ENCODE measurements around the gene CCNH. TPM values are rescaled to one million over a fixed set of nuclear protein-coding genes. Genes with fewer than 3 reads are reported as not detected.
A peak's percentile ranks its signal among the peaks of the same experiment; 100 is the strongest.

The CCNH gene
- total RNA-seq, 2 donors from 2014 or later = 21.2 to 38.1 TPM

DNA sequence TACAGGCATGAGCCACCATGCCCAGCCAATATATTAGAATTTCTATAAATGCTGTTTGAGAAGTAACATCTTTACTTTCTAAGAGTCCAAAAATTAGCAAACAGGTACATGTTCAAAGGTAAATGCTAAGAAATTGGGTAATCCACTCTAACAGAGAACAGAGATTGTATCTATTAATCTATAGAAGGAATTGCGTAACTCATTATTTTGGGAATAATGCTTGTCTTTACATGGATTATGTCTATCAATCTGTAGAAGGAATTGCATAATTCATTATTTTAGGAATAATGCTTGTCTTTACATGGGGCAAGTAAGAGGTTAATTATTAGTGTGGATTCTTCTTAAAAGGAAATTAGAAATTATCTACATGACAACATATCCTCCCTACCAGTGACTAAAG lies 30.5 kb downstream of the CCNH start:
- DNase-seq (no peak), ATAC-seq (no peak)
- intact Hi-C loops (cut with DNase I) = no loop called here

DNA sequence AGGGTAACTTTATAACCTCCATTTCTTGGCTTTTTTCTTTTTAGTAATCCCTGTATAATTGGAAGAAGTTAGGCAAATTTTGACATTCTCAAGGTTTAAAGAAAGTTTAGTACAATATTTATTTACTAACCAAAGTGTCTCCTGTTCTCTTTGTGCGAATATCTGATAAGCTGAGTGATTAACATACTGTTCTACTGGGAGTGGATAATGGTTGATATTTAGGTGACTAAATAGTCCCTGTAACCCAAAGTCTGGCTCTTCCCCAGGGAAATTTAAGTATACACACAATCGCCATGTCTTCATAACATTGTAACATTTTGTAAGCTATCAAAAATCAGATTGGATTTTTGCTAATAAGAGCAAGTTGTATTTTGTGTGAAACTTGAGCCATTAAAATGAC lies 40.0 kb downstream of the CCNH start:
- intact Hi-C loops (cut with DNase I) = loop anchor here in 1 of 2 donors (10.0 kb wide), 1 partner anchor 108 kb away; the partner anchor contains the start of gene RASA1
- DNase-seq (no peak), ATAC-seq (no peak)

DNA sequence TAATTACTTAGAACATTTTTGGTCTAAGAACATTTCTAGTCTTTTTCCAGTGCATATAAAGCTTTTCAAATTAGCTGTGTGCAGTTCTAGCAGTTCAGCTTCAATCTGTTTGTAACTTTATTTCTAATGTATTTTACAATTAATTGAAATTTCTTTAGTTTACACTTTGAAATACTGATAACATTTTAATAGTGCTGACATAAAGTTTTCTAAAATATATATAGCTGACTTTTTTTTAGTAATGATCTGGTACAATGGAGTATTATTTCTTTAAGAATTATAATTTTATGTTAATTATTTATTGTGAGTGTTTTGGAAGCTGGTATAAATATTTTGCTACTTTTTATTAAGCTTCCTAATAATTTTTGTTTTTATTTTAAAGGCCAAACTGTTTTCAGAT lies 43.3 kb downstream of the CCNH start:
- no peak for ATAC-seq
- no peak for DNase-seq
- intact Hi-C loops (cut with DNase I) = no loop called here

DNA sequence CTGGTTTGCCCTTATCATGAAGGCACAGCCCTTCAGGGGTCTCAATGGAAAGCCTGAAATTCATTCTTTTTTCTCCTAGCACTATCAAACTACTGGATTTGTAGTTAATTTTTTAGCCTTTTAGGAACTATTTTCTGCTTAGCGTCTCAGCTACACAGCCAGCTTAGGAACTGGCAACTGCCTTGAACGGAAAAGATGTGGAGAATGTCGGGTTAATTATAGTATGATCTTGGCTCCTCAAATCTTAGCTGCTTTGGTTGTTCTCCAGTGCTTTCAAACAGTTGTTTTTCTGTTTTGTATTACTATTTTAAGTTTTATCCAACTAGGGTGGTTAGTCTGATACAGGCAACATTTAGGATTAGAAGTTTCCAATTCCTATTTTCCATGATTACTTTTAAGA lies 44.1 kb downstream of the CCNH start:
- intact Hi-C loops (cut with DNase I) = no loop called here
- ATAC-seq = no peak
- no peak for DNase-seq

DNA sequence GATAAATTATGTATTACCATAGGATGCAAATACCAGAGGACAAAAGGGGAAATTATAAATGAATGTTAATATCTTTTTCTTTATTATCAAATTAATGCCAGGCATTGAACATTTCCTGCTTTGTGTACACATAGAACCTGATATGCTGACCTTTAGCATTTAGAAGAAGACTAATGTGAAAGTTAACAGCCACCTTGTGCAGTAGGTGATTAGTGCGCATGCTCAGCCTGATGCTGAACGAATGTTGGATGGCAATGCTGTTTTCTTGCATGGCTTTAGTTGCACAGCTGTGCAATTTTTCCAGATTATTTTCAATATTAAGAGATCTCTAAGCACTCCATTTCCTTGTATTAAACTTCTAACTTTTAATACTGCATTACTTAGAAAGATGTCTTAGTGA lies 45.5 kb downstream of the CCNH start:
- ATAC-seq (no peak), DNase-seq (no peak)
- intact Hi-C loops (cut with DNase I) = no loop called here

DNA sequence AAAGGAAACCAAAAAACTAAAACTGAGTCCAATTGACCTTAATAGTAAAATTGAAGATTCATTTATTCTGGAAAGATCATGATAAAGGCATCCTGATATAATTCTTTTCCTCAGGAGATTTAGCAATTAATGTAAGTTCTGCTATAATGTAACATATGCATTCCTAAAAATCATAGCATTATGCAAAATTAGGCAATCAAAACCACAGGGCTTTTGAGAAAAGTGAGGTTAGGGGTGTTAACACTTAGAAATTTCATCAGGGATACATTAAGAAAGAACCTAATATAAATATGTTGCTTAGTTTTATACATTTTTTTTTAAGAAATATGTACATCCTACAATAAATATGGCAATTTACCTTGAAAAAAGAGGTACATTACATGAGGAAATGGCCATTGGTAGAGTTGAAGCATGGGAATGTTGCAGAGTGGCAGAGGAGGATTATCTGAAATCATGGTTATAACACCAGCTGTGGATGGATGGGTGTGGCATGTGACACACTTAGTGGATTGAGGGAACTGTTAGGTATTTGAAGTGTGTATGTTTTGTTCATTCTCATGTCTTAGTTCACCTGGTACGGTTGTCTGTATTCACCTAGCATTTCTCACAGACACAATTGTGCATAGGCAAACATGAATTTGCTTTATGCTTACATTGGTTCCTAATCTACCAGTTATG lies 51.1 kb downstream of the CCNH start:
- intact Hi-C loops (cut with DNase I) = no loop called here
- no peak for ATAC-seq
- no peak for DNase-seq

DNA sequence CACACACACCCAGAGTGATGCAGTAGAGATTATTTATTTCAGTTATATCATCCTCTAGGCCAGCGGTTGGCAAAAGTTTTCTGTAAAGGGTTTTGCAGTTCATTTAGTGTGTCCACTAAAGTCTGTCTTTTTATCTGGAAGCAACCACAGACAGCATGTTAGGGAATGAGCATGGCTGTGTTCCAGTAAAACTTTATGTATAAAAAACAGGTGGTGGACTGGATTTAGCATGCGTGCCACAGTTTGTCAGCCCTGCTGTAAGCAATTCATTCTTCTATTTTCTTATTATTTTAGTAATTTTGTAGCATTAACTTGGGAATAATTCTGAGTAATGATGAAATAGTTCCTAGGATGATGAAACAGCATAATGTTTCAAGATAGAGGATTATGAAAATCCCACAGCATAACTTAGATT lies 51.7 kb downstream of the CCNH start:
- intact Hi-C loops (cut with DNase I) = no loop called here
- peak in 1 of 2 donors; percentile 34 for ATAC-seq
- no peak for DNase-seq

DNA sequence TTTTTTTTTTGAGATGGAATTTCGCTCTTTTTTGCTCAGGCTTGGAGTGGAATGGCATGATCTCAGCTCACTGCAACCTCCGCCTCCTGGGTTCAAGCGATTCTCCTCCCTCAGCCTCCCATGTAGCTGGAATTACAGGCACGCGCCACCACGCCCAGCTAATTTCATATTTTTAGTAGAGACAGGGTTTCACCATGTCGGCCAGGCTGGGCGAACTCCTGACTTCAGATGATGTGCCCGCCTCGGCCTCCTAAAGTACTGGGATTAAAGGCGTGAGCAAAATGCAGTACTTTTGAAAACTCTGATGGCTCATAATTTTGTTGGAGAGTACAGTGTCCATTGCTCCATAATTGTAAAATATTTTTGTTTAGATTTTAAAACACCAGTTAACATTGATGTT lies 52.6 kb downstream of the CCNH start:
- DNase-seq (no peak), ATAC-seq (no peak)
- intact Hi-C loops (cut with DNase I) = no loop called here

DNA sequence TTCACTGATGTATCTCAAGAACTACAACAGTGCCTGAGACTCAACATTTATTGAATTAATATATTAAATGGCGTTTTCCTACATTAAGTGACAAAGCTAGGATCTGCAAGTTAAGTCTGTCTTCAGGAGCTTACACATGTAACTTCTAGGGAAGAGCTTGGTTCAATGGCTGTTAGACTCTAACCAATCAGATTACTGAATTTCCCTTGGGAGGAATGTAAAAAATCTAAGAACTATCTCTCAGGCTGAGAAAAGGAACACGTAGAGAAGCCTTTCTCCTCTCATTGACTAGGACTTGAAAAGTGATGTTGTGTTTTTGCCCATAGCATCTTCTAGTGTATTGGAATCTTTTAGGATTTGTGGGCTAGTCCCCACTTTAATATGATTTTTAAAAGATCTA lies 53.6 kb downstream of the CCNH start:
- no peak for ATAC-seq
- intact Hi-C loops (cut with DNase I) = no loop called here
- no peak for DNase-seq

DNA sequence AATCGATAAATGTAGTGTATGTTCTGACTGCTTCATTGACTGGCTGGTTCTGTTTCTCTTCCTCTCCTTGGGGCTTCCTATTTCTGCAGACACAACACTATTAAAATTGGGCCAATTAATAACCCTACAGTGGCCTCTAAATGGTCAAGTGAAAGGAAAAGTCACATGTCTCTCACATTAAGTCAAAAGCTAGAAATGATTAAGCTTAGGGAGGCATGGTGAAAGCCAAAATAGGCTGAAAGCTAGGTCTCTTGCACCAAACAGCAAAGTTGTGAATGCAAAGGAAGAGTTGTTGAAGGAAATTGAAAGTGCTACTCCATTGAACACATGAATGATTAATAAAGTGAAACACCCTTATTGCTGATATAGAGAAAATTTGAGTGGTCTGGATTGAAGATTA lies 58.2 kb downstream of the CCNH start:
- intact Hi-C loops (cut with DNase I) = no loop called here
- no peak for DNase-seq
- no peak for ATAC-seq

DNA sequence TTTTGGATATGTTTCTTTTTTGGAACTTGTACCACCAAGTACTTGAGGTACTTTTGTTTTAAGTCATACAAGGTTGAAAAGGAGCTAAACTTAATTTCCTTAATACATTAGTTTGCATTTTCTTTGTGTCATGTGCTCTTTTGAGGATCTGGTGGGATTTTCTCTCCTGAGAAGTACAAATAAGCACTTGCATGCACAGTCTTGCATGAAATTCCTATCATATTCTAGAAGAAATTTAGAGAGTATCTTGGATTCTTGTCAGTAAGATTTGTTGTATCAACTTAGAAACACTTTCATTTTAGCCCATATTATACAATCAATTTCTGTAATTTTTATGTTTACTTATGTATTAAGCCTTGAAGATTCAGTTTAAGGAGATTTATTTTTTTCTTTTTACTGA lies 64.9 kb downstream of the CCNH start:
- DNase-seq = no peak
- ATAC-seq = no peak
- intact Hi-C loops (cut with DNase I) = no loop called here

DNA sequence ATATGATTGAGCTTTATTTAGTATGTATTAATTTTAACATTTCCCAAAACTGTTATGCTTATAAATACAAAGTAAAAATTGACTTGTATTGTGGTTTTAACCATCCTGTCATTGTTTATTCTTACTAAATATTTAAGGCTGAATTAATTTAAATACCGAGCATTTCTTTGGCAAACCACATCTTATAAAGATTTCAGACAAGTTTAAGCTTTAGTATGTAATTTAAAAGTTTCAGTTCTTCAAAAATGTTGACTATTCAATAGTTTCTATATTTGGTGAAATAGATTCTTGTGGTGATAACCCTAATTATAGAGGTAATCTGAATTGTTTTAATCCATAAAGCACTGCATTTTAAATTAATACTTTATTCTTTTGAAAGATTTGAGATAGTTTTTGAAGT lies 65.5 kb downstream of the CCNH start:
- ATAC-seq (no peak), DNase-seq (no peak)
- intact Hi-C loops (cut with DNase I) = no loop called here

Other genes with a start within 250 kb of the CCNH start
- 10 to 100 TPM; 17.6 to 19.8 TPM for gene RASA1, start 145.0 kb downstream of the CCNH start, total RNA-seq

Measured in left cardiac atrium (tissue), 4 donors.